ENCODE data around the gene UBE2E2.

The UBE2E2 gene

DNA sequence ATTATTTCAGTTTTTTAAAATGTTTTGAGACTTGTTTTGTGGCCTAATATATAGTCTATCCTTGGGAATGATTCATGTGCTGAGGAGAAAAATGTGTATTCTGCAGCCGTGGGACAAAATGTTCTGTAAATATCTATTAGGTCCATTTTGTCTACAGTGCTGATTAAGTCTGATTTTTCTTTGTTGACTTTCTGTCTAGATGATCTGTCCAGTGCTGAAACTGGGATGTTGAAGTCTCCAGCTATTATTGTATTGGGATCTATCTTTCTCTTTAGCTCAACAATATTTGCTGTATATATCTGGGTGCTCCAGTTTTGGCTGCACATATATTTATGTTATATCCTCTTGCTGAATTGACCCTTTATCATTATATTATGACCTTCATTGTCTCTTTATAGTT lies 85.2 kb downstream of the UBE2E2 start:
- no peak for FAIRE-seq

DNA sequence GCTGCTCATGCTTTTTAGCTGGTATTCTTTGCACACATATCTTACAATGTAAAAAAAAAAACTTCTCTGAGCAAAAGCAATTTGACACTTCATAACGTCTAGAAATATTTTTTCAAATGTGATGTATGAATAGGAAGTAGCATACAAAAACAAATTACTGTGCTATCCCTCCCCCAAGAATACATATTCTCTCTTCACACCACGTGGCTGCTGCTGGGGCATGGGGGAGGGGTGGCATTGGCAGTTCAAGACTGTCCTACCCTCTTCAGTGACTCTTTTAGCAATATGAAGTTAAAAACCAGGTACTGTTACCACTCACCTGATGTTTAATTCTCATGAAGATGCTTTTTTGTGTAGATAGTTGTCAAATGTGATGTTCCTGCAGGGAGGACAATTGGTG lies 85.6 kb downstream of the UBE2E2 start:
- no peak for FAIRE-seq

DNA sequence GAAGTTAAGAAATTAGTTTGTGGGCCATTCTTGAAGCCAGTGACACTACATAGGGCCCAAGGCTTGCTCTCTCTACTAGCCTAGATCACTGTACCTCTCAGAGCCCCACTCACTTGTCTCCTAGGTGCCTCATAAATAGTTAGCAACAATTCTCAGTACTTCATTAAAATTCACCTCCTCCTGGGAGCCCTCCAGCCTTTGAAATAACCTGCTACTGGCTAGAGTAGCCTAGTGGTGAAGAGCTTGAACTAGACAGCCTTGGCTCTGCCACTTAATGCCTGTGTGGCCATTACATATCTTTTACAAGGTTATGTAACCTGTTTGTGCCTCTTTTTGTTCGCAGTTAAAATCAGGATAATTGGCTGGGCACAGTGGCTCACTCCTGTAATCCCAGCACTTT lies 89.3 kb downstream of the UBE2E2 start:
- FAIRE-seq = no peak

DNA sequence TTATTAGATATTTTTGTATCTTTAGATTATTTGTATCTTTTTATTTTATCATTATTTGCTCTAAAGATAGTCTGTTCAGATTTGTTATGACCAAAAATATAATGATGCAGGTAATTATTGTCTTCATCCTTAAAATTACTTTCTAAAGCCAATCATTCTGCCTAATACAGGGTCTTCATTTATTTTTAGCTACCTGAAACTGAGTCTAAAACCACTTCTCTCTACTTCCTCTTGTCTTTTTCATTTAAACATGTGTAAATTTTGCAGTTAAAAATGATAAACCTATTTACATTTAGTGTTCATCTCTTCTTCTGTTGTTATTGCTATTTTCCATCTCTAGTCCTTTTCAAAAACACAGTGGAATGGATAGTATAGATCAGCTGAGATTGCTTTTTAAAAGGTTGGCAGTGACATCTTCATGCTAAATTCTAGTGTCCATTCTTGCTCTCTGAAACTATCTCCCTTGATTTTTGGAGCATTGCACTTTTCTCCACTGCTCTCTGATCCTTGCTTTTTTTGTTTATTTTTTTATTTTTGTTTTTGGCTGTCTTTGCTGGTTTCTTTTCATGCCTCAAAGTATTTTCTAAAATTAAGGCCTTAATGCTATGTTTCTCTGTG lies 91.8 kb downstream of the UBE2E2 start:
- no peak for FAIRE-seq

DNA sequence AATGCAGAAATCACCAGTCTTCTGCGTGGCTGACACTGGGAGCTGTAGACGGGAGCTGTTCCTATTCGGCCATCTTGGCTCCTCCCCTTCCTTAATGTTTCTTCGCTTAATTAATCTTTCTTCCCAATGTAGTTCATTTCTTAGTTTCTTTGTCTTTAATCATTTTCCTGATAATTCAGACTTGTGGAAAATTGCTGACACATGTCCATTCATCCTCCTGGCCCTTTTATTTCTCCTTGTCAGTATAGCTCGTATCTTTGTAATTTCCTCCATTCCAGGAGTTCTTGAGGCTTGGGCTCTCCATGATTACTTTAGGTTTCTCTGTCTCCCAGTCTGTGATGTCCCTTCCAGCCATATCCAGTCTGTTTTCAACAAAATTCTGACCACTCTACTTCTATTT lies 98.7 kb downstream of the UBE2E2 start:
- no peak for FAIRE-seq

DNA sequence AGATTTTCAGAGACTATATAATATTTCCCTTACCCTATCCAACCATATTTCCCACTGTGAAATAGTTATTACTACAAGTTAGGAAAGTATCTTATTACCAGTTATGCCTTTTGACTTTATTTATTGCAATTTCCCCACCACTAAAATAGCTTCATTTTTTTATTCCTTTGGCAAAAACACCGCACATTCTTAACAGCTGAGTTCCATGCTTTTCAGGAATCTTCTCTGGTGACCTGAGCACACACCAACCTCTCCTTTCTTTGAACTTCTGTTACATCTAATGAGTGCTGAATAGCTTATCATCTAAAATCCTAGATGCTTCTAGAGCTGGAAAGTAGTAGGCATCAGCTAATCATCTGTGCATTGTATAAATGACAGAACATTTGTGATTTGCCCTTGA lies 99.1 kb downstream of the UBE2E2 start:
- FAIRE-seq = no peak

DNA sequence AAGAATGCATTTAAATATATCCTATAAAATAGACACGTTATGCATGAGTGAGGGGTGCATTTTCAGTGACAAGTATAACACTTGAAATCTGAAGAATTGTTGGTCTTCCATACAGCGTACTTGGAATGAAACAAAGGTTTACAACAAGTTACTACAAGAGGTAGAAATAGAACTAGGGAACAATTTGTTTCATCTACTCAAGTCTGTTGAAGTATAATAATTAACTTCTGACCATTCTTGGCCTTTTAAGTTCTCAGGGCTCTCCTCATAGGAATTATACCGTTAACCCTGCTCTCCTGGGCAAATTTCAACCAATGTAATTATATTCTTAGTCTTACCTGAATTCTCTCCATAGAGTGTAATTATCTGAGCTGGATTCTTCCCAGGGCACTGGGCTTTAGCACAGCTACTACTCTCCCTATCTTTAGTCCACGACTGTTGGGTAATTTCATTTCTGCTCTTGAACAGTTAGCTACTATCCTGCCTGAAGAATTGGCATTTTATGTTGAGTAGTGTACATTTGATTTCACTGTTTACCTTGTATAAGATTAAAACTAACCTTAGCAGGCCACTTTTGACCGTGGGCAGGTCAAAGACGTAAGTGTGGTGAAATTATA lies 100.6 kb downstream of the UBE2E2 start:
- FAIRE-seq = no peak

DNA sequence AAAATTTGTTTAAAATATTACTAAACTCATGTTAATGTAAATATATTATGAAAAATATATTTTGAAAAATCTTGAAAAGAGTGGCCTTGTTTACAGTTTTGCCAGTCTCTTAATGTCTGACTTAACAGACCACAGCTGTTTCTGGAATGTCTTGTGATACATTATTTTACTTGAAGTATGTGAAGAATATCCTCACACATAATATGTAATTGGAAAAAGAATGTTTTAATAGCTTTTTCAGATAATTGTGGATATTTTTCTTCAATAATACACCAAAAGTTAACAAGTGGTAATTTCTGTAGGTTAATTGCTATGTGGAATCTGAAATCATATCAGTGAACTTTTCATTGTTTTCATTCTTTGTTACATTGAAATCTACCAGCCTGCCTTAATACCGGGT lies 101.3 kb downstream of the UBE2E2 start:
- peak; percentile 58 for FAIRE-seq

DNA sequence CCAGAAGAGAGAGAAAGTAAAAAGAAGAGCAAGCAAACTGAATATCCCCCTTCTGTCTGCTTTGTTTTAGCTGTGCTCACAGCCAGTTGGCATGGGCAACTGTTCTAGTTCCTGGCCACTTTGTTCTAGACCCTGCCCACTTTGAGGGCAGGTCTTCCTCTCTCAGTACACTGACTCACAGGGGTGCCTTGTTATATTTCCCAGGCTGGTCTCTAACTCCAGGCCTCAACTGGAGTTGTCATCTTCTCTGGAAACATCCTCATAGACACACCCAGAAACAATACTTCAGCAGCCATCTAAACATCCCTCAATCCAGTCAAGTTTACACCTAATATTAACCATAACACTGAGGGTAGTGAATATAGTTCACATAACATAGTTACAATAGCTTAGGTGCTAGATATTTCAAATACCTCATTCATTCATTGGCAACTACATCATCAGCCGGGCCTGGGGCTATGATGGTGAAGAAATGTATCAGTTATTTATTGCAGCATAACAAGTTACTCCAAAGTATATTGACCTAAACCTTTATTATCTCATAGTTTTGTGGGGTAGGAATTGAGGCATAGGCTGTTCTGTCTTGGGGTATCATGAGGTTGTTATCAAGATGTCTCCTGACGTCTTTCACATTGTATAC lies 106.0 kb downstream of the UBE2E2 start:
- FAIRE-seq = no peak

DNA sequence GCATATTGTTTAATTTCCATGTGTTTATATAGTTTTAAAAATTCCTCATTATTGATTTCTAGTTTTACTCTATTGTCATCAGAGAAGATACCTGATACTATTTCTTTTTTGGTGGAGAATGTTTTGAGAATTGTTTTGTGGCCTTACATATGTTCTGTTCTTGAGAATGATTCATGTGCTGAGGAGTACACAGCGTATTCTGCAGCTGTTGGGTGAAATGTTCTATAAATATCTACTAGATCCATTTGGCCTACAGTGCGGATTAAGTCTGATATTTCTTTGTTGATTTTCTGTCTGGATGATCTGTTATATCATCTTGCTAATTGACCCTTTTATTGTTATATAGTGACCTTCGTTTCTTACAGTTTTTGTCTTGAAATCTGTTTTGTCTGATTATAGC lies 109.7 kb downstream of the UBE2E2 start:
- no peak for FAIRE-seq

DNA sequence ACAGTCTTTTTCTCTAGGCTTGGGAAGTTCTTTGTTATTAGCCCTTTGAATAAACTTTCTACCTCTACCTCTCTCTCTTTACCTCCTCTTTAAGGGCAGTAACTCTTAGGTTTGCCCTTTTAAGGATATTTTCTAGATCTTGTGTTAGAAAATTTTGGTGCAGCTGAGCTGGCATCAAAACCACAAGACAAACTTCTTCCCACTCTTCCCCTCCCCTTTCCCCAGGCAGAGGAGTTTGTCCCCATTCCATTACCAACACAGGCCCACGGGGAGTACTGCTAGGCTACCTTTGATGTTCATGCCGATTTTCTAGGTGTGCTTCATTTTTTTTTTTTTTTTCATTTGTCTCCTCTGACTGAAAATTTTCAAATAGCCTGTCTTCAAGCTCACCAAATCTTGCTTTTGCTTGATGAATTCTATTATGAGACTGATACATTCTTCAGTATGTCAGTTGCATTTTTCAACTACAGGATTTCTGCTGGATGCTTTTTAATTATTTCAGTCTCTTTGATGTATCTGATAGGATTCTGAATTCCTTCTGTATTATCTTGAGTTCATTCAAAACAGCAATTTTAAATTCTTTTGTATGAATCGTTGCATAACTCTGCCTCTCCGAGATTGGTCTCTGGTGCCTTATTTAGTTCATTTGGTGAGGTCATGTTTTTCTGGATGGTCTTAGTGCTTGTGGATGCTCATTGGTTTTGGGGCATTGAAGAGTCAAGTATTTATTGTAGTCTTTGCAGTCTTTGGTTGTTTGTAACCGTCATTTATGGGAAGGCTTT lies 112.0 kb downstream of the UBE2E2 start:
- no peak for FAIRE-seq

DNA sequence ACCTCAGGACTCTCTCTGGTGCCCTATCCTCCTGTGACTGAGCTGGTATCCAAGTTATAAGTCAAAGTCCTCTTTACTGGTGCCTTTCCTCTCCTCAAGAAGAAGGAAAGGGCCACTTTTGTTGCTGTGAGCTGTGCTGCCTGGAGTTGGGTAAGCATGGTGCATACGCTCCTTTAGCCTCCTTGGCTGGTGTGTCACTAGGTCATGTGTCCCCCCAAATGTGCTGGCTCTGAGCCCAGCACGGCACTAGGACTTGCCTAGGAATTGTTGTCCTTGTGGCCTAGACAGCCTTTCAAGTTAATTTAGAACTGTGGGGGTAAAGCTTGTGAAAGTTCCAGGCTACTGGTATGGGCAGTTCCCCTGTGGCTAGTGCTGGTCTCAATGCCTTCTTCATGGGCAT lies 113.8 kb downstream of the UBE2E2 start:
- no peak for FAIRE-seq

DNA sequence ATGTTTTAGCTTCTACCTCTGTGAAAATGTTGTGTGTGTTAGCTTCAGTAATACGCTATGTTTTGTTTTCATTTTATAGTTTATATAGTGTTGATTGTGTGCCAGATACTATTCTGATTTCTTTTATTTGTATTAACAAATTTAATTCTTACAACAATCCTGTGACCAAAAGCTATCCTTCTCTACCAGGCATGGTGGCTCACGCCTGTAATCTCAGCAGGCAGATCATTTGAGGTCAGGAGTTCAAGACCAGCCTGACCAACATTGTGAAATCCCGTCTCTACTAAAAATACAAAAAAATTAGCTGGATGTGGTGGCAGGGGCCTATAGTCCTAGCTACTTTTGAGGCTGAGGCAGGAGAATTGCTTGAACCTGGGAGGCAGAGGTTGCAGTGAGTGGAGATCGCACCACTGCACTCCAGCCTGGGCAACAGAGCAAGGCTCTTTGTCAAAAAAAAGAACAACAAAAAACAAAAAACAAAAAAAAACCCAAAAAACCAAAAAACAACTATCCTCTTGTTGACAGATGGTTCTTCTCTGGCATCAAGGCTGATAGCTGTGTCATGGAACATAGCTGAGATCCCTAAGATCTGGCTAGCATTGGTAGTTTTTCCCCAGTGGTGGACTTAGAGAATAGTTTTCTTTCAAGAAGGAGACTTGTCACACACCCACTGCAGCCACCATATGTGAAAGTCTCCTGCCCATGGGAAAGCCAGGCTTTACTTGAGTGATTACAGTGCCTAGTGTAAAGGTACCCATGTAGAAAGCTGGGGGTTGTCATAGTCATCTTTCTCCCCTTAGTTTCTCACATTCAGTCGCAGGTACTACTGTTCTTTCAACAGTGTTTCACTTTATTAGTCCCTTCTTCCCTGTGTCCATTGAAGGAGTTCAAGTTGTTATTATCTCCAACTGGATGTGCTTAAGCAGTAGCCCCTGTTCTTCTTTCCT lies 116.5 kb downstream of the UBE2E2 start:
- no peak for FAIRE-seq

DNA sequence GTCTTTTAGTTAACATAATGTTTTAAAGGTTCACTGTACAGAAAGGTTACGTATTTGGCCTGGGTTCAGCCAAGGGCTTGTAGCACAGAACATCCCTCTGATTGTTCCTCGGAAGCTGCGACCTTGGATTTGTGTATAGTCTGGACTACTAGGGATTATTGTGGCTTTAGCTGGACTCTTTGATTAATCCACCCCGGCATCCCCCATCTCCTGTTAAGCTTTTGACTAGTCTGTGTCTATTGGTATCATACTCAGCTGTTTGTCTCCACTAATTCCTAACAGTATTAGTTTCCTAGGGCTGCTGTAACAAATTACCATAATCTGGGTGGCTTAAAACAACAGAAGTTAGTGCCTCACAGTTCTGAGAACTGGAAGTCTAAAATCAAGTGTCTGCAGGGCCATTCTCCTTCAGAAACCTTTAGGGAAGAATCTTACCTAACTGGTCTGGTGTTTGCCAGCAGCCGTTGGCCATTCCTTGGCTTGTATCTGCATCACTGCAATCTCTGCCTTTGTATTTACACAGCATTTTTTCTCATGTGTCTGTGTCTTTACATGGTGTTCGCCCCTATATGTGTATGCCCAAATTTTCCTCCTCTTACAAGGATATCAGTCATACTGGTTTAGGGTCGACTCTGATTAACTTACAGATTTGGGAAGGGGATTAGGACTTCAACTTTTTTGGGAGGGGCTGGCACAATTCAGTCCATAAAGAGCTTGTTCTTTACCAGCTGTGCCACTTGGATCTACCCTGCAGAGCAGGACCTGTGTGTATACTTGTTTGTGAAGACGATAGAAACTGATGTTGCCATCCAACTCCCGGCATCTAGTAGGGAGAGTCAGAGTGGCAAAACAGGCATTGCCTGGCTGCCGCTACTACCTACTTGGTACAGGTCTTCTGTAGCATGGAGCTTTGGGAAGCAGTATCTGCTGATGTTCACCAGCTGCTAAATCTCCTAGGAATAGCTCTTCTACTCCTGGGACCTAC lies 117.8 kb downstream of the UBE2E2 start:
- FAIRE-seq = no peak

DNA sequence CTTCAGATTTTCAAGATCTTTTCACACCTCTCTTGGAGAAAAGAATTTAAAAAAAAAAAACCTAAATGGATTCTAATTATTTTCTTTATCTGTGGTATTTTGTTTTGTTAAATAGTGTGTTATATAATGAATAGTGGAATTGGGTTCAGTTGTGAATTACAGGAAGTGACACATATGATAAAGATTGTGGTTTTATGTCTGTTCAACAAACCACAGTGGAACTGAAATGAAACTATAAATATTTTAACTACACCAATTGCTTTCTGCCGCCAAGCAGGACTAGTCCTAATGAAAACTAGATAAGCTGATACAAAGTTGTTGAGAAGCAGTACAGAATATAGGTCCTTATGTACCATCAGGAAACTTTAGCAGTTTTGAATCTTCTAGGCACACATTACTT lies 121.6 kb downstream of the UBE2E2 start:
- FAIRE-seq = no peak

DNA sequence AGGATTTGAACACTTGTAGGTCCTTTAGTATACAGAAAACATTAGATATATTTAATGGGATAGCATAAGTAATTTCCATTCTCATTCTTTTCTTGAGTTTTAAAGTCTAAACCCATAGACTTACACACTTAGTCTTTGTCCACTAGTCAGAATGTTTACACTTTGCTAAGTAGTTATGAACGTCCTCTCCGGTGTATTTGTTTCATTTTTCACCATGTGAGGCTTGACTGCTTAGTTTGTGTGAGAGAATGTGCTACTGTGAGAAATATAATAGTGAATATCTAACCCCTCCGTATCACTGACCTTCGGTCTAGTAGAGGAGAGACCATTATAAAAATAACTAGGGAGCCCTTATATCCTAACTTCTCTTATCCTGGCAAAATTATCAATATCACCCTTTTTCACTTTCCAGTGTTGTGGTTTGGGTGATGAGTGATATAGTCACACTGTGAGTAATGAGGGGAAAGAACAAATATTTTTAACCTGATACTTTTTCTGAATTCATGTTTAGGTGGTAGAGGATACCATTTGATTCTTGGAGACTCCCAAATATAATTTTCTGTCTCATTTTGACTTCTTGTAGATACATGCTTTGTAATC lies 122.4 kb downstream of the UBE2E2 start:
- no peak for FAIRE-seq

DNA sequence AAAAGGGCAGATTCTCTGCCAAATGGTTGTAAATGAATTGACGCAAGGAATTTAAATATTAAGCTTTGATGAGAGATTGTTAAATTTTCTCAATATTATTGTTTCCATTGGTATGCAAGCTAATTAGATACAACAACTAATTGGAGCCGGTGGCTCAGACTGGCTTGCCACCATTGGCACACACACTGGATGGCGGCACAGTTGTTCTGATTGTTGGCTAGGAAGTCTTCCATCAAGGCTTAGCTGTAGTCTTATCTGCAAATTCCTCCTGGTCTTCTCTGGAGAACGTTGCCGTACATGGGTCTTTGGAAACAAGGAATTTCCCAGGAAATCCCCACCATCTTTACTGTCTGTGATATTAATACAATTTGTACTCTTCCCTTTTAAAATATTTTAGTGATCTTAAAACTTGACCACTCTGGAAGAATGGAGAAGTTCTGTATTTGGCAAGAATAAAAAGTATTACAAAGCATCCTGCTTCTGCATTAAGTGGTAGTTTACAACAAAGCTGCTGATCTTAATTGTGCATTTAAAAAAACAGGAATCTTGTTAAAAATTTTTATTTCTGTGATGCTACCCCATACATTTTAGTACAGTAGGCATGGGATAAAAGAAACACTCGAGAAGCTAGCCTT lies 126.5 kb downstream of the UBE2E2 start:
- FAIRE-seq = no peak

DNA sequence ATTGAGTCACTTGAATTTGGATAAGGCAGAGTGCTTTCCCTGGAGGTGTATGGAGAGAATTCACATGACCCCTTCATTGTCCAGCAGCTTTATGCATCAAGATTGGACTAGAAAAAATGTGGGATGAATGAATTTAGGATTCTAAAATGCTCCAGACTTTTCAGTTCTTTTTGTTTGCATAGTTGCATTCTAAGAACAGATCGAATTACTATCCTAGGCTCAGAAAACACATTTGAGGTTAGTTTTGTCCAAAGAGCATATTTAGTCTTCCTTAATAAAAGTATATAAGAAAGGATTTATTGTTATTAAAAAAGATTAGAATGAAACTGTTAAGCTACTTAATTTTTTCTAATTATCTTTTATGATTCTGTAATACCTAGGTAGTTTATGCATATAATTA lies 127.4 kb downstream of the UBE2E2 start:
- peak; percentile 56 for FAIRE-seq

DNA sequence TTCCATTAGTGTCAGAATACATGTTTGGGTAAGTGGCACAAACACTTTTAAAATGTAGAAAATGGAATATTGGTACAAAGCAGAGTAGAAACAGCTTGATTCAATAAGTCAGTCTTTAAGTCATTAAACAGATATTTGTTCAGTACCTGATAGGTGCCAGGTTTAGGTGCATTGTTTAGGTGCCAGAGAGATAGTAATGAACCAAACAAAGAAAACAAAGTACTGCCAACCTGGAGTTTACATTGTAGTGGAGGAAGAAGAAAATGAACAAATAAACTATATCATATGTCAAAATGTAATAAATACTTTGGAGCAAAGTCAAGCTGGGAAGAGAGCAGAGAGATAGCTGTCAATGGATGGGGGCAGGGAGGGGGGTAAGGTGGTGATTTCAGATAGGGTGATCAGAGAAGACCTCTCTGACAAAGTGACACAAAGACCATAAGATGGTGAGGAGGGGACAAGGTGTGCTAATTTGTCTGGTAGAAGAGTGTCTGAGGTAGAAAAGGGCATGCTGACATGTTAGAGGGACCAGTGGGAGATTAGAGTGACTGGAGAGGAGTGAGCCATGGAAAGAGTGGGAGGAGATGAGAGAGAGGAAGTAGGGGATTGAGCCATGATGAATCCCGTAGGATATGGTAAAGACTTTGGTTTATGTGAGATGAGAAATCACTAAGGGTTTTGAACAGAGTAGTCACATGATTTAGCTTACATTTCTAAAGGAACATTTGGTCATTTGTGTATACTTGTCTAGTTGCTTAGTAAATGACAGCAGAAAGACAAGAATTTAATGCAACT lies 128.2 kb downstream of the UBE2E2 start:
- no peak for FAIRE-seq

DNA sequence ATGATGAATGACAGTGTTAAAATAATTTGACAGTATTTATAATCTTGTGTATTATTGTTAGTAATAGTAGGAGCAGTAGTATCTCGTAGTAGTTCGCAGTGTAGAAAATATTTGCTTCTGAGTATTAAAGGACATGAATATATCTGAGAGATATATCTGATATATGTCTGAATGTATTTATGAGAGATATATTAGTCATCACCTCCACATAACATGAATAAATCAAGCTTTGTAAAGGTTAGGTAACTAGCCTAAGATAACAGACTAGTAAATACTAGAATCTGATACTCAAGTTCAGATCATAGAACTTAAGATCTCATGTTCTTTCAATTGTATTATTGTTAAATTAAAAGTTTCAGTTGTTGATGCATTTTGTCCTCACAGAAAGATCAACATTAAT lies 130.5 kb downstream of the UBE2E2 start:
- FAIRE-seq = no peak
